HG03066 (cell line): ENCODE data around the gene PEX7.
"Not testable (repeated sequence)": the region's sequence is repeated elsewhere in the genome, so short reads cannot be mapped to it uniquely, and the experiment has no call there.

Experiments used
- ATAC-seq: cut with Tn5 transposase; IDR thresholded peaks from one replicate; pipeline ENCODE4 v1.9.1; 2021; ENCODE audit warnings: low read depth; ENCODE audit not compliant: unreplicated experiment

PEX7 gene, protein sequence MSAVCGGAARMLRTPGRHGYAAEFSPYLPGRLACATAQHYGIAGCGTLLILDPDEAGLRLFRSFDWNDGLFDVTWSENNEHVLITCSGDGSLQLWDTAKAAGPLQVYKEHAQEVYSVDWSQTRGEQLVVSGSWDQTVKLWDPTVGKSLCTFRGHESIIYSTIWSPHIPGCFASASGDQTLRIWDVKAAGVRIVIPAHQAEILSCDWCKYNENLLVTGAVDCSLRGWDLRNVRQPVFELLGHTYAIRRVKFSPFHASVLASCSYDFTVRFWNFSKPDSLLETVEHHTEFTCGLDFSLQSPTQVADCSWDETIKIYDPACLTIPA

DNA sequence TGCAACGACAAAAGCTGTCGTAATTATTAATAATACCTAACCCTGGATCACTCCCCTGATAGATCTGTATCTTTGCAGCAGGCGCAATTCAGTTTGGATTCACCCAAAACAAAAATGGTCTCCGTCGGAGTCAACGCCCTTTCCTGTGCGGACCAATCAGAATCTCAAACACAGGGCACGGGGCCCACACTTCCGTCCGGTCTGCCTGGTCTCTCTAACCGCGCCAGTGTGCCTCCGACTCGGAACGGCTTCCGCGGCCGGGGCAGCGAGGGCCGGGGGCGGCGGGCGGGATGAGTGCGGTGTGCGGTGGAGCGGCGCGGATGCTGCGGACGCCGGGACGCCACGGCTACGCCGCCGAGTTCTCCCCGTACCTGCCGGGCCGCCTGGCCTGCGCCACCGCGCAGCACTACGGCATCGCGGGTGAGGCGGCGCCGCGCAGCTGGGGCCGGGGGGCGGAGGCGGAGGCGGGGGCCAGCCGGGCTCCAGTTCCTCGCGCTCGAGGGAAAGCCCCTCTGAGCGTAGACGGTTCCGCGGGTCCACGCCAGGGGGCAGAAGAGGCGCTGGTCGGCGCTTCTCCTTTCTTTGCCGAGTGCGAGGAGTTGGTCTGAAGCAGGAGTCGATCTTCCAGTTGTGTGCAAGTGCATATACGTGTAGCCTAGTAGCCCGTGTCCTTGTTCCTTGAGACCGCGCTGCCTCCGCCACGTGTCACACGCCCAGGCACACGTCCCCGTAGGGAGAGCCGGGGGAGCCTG is at the start of gene PEX7:
Gene PEX7, plus strand, starts transcription at position 217 of the 752 bp plus-strand sequence. Its CDS starts 74 bp downstream, at position 291.
- ATAC-seq = peak; percentile 98

DNA sequence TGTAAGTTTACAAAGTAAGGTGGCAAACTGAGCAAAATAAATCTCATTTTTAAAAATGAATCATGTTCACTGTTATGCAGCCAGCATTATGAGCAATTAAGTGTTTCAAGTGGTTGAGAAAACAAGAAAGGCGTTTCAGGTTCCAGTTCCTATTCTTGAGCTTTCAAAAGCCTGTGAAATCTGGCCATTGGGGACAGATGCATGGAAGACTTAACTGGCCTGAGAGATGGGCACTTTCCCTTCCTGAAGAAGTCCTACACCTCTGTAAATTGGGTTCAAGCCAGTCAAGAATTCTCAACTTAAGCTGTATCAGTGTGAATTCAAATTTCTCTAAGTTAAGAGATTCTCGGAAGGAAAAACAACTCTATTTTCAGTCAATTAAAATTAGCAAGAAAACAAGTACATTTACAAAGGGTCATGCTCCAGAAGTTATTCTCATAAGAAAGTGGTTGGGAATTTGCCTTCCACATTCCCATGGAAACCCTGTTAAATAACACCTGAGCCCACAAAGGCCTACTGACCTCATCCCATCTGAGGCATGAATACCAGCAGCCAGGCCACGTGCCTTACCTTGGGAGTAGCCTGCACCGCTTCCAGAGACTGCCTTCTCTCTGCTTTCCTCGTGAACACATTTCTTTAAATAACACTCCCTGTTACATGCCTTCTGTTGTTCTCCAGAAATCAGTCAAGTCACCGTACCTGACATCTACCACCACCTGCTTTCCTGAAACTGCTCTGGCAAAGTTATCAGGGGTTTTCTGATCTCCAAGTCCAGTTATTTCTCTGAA is 49.5 kb upstream of the PEX7 start:
- ATAC-seq = peak; percentile 71

DNA sequence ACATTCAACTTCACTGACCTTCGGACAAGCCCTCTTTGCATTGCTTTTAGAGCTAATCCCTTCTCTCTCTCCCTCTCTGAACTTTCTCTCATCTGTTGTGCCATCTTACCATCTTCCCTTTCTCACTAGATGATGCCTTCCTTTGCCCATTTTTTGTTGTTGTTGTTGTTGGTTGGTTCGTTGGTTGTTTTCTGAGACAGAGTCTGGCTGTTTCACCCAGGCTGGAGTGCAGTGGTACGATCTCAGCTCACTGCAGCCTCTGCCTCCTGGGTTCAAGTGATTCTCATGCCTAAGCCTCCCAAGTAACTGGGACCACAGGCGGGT is 49.0 kb upstream of the PEX7 start:
- no peak for ATAC-seq

DNA sequence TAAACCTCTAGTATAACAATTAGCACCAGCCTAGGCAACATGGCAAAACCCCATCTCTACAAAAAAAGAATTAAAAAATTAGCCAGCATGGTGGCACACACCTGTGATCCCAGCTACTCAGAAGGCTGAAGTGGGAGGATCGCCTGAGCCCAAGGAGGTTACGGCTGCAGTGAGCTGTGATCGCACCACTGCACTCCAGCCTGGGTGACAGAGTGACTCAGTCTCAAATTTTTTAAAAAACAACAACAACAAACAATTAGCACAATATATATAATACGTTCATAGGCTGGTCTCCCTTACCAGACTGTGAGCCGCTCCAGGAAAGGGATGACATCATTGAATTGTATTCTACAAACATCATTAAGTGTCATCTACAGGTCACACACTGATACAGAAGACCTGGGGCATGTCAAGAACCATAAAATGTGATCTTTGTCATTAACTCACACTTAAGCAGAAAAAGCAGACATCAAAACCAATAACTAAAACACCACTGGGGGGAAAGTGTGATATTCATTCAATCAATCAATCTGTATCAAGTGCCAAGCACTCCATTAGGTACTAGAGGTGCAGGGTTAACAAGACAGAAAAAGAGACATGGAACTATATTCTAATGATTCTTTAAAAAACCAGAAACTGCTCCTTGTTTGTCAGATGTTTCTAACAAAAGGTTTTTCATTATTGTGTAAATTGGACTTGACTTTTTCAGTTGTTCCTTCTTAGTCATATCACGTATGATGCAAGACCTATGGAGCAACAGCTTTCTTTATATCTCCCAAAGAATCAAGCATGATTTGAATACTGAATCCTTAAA is 48.0 kb upstream of the PEX7 start:
- ATAC-seq = no peak

DNA sequence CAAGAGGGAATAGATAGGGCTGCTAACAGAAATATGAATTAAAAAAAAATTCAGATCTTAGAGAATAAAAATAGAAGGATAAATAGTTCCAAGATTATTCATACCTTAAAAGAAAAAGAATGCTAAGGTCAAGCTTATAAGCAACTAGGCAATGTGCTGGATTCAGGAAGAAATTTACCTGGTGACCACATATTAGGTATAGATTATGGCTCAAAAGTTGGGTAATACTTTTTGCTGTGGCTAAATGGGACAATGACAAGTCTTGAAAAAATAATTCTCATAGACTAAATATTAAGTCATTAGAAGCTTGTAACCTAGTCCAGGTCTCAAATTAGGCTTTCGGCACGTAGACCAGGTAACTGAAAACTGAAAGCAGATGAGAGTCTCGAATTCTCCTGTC is 47.3 kb upstream of the PEX7 start:
- no peak for ATAC-seq

DNA sequence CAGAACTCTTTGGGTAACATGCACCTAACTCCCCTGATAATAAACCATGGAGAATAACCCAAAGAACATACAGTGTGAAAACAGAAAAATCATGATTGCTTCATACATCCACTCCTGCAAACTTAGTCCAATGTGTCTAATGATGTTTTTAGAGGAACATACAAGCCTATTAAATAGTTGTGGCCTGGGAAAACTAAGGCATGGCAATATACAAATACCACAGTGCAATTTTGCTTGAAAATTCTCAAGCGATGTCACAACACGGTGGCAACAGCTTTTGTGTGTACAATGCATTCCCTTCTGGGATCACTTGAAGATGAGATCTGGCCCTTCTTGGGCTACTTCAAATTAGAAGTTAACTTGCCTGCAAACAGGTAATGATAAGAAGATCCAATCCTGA is 46.8 kb upstream of the PEX7 start:
- no peak for ATAC-seq

DNA sequence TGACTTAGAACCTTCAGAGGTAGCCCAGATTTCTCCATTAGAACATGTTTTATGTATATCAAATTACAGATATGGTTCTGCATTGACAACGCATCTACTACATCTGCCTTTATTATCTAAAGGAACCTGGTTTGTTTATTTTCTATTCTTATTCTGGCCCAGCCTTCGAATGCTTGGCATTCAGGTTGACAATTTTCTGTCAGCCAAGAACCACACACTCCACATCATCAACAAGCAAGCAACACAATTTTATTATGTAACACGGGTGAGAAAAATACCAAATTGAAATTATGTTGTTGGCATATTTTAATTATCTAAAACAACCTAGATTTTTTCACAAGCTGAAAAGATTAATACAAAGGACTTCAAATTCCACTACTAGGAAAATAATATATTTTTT is 44.7 kb upstream of the PEX7 start:
- ATAC-seq = no peak

DNA sequence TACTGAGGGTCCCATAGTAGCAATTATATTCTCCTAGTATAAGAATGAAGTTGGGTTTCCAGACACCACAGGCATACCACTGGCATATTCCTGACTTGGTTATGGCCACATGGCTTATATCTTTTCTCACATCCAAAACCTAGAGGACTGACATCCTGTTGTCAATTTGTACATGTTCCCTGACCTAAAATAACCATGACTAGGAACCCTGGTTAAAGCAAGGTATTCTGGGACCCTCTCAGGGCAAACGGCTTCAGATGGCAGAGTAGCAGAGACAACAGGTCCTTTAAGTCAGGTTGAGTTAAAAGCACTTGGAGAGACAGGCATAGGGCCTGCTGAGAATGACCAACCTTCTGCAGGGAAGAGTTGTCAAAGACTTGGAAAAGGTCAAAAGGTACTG is 42.7 kb upstream of the PEX7 start:
- no peak for ATAC-seq

DNA sequence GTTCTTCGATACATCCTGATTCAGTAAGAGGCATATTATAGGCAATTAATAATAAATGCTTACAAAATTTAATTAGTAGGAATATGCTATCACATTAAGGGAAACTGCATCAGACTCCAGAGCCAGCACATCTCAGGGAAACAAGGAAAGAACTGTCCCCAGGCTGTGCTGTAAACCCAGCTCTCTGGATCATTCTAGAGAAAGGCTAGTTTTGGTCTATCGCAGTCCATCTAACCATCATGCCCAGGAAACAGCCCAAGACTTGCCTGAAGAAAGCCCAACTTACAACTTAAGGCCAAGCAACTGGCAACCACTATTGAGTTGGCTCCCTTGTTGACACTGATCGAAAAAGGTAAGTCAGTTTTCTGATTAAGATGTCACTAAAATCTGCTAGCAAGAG is 41.4 kb upstream of the PEX7 start:
- ATAC-seq = no peak

DNA sequence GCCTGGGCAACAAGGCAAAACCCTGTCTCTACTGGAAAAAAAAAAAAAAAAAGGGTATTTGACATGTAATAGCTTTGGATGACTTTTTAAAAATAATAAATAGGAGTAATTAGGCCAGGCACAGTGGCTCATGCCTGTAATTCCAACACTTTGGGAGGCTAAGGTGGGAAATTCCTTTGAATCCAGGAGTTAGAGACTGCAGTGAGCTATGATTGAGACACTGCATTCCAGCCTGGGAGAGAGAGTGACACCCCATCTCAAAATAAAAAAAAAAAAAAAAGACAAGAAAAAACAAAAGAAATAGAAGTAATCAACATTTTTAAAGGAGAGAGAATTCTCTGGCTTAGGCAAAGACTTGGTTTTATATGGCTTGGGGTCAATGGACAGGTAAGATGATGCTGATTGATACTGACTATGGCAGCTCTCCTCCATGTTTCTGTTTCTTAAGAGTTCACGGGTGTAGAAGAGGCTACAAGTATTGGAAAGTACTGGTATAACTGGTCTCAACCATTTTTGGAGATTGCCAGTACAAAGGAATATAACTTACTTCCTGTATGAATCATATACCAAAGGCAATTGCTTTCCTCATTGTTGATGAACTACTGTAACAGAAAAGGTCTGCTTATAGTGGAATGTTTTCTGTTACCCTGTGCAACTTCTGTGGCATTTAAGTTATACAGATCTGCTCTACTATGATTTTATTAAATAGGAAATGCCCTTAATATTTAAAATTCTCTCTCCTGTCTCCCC is 40.2 kb upstream of the PEX7 start:
- no peak for ATAC-seq

DNA sequence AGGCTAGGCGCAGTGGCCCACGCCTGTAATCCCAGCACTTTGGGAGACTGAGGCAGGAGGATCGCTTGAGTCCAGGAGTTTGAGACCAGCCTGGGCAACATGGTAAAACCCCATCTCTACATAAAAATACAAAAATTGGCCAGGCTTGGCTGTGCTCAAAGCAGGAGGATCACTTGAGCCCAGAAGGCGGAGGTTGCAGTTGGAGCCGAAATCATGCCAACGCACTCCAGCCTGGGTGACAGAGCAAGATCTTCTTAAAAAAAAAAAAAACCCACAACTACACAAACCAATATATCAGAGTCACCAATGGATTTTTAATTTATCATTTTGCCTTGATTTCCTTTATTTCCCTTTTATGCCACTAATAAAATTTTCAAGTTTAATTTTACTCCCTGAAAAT is 39.4 kb upstream of the PEX7 start:
- no peak for ATAC-seq

DNA sequence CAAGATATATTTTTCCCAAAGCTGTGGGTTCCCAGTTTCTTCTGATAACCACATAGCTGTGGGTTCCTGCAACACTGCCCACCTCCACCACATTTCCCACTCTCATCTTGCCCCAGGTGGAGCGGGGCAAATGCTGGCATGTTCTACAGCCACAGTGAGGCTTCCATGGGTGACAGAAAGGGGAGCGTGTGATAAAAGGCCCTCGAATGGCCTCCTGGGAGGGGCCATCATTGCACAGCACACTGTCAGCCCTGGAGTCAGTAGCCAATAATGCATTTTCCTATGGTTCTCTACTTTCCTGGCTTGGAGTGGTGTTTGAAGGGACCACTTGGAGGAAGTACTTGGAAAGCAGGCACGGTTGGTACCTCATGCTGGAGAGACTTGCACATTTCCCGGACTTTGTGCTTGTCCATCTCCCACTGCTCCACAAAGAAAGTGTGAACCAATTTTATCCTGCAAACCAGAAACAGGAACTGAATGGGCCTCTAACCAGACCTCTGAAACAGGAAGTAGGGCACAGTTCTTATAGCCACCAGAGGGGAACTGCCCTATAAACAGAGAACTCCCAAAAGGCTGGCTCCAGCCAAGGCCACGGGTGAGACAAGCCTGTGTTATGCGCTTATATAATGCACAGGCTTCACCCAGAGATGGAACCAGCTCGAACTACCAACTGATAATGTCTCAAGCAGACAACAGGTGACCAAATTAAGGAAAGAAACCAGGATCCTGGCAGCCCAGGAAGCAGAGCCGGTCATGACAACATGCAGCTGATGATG is 38.7 kb upstream of the PEX7 start:
- ATAC-seq = peak; percentile 69

DNA sequence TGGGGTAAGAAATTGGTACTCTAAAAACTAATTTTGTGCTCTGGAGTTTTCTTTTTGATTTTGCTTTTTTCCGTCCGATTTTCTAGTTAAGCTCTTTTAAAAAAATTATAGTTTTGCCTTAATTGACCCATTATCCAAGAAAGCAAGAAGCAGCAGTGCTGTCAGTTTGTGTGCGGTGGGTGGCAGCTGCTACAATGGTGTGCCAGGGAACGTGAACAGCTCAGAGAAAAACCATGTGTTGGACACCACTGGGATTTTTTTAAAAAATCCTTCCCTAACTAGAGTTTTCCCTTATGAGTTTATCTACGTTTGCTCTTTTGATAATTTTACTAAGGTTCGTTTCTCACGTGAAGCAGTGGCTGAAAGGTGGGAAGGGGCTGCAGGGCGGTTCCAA is 38.1 kb upstream of the PEX7 start:
- no peak for ATAC-seq

DNA sequence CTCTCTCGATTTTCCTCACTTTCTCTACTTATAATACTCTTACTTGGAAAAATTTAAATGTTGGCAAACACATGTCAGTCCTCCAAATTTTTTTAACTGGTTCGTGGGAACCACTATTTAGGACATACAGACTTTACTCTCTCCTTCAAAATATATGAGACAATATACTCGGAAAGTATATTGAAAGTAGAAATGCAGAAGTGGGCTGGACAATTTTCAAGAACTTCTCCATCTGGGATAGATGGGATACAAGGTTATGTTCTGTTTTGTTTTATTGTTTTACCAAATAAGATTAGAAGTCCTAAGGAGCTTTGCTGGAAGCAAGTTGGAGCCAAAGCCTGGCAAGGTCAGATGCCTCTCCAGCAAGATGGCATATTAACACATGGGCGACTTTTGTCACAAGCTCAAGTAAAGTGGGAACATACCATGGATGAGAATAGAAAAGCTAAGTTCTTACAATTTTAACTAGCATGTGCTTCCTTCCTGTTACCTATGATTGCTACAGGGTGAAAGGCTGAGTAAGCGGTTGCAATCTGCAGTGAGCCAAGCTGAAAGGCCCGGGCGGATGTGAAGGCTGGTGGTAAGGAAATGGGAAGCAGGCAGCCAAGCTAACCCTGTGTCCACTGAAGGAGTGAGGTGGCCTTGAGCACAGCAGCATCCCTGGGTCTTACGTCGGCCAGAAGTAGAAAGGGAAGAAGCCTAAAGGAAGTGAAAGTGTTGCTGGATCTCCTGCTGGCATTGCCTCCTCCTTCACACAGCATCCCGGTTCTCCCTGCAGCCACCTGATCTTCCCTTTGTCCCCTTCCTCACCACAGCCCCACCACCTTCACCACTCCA is 37.3 kb upstream of the PEX7 start:
- ATAC-seq = no peak

DNA sequence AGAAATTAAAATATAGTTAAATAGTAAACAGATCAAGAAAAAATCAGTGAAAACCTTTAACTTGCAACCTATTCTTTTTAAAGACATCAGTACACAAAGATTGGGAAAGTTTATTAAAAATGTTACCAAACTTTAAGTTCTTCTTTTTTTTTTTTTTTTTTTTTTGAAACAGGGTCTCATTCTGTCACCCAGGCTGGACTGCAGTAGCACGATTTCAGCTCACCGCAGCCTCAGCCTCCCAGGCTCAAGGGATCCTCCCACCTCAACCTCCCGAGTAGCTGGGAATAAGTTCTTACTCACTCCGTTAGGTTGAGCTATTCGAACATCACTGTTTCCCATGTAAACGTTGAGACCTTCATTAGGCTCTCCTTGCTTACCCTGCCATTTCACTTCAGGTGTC is 35.7 kb upstream of the PEX7 start:
- ATAC-seq = no peak

DNA sequence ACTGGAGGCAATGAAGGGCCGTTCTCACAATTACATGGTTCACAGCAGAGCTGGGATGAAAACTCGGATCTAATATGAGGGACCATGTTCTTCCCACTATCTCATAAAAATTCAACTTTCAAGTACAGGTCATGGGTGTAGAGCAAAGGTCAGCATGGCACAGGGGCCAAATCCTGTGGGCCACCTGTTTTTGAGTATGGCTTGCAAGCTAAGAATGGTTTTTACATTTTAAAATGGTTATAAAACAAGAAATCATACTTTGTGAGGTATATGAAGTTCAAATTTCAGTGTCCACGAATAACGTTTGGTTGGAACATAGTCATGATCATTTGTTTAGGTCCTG is 34.7 kb upstream of the PEX7 start:
- ATAC-seq = no peak

DNA sequence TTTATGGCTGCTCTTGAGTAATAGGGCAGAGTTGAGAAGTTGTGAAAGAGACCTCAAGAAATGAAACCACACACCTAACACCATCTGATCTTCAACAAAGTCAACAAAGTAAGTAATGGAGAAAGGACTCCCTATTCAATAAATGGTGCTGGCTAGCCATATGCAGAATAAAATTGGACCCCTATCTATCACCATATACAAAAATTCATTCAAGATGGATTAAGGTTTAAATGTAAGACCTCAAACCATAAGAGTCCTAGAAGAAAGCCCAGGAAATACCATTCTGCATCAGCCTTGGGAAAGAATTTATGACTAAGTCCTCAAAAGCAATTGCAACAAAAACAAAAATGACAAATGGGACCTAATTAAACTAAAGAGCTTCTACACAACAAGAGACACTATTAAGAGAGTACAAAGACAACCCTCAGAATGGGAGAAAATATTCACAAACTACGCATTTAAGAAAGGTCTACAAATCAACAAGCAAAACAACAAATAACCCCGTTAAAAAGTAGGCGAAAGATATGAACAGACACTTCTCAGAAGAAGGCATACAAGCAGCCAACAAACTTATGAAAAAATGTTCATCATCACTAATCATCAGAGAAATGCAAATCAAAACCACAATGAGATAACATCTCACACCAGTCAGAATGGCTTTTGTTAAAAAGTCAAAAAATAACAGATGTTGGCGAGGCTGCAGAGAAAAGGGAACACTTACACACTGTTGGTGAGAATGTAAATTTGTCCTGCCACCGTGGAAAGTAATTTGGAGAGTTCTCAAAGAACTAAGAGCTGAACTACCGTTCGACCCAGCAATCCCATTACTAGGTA is 34.1 kb upstream of the PEX7 start:
- no peak for ATAC-seq

DNA sequence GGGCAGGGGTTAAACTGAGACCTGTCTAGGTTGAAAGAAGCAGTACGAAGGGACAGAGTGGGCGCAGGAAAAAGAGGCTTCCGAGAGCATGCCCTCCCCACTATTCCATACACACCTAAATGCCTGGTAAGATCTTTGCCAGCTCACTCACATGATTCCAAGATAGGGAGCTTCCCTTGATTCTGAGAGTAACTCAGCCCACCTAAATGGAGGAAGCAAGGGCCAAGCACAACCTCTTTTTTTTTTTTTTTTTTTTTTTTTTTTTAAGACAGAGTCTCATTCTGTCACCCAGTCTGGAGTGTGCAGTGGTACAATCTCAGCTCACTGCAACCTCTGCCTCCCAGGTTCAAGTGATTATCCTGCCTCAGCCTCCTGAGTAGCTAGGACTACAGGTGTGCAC is 33.0 kb upstream of the PEX7 start:
- not testable (repeated sequence) for ATAC-seq
